ENCODE measurements around the gene KDM2B. TPM values are rescaled to one million over a fixed set of nuclear protein-coding genes. Genes with fewer than 3 reads are reported as not detected.

KDM2B gene
- total and polyA plus RNA-seq, 4 experiments from 2014 or later, result 7.7 to 101 (median 59.6) TPM

DNA sequence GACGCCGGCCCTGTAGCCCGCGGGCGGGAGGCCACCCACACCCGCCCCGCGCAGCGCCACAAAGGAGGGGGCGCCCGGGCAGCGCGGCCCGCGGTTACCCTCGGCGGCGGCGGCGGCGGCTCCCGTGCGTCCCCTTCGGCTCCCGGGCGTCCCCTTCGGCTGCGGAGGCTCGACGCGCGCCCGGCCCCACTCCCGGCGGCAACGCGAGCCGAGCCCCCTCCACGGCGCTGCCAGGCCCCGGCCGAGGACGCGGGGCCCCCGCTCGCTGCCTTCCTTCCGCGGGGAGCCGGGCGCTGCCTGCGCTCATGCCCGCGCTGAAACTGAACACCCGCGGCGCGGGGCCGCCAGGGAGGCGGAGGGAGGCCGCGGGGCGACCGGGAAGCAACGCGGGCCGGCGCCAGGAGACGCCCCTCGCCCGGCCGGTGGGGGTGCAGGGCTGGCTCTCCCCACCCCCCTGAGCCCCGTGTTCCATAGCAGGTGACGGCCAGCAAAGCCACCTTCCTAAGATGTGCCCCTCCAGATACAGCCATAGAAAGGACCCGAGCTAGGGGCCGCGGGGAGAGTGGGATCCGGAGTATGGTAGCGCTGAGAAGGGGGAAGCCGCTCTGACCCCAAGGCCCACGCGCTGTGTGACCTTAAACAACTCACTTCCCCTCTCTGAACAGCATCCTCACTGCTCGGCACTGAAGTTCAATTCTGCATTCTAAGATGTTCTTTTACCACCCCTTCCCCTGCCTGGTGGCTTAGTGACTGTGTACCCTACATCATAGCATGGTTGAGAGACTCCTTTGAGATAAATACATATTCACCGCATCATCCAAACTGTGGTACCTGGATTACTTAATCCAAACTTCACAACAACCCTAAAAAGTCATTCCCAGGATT is 42.8 kb downstream of the KDM2B start:
- H3K9me3 Mint-ChIP-seq, result no peaks in the 10 kb centered on the region
- peak overlapping the region; percentile 78 to 97 (median 94) for H3K27ac Mint-ChIP-seq
- H3K4me1 Mint-ChIP-seq, result peaks cover 27 to 63% (median 43%) of the 10 kb centered on the region in 4 donors

DNA sequence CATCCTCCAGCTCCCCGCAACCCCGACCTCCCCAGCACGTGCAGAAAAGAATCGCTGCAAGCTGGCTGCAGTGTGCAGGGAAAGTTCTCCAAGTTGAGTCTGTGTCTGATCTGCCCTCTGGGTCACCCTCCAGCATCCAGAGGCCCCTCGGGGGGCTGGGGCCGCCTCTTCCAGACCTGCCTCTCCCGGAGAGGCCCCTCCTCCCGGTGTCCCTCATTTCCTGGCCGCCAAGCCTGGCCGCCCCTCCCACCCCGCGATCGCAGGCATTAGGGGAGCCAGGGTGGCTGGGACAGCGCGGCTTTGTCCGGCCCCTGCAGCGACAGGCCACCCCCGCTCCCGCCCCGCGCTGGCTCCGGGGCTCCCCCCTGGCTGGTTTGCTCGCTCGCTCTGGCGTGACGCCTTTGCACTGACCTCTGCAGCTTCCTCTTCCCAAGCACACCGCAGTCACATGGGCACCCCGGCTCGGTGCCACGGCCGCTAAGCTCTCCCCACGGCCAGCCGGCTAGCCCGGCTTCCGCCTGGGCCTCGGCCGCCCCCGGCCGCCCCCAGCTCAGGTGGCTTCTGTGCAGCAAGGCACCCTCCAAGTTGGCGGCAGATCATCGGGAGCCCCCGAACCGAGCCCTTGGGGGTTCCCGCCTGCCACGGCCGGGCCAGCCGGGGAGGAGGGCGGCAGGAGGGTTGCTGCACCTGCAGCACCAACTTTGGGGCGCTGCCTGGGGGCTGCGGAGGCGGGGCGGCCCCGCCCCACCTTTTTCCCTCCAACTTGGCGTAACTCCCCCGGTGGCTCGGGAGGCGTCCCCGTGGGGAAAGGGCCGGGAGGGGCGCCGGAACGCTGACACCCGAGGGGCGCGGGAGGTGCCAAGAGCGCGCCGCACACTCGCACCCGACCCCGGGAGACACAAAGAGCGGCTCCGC is 43.7 kb downstream of the KDM2B start:
- Mint-ChIP-seq H3K4me1 (peaks cover 29 to 69% (median 48%) of the 10 kb centered on the region in 4 donors), H3K4me3 (peak overlapping the region; percentile 62 to 86 (median 82)), H3K9me3 (no peaks in the 10 kb centered on the region), H3K27me3 (no peaks in the 10 kb centered on the region), H3K36me3 (peaks cover 16 to 17% of the 10 kb centered on the region in 2 donors), H3K27ac (peak overlapping the region; percentile 95 to 99 (median 95))
- POLR2A ChIA-PET (ENCODE audit: partially characterized antibody), result interaction anchor here (0.7 to 3.4 kb wide), 15 partner anchors 9 to 270 kb away, joined by 3 to 22 read pairs (median 4); partner anchors contain the start of genes KDM2B, ORAI1, RNF34 and TMEM120B
- Histone ChIP-seq H3K9me3 (ENCODE audit: control insufficient read depth in 1 of 2, low read length in 2 of 2) (no peaks in the 10 kb centered on the region), H3K4me3 (ENCODE audit: low read length in 2 of 2) (peak overlapping the region; percentile 29 to 55), H3K36me3 (ENCODE audit: insufficient read depth, low read length) (no peaks in the 10 kb centered on the region), H3K27ac (ENCODE audit: low read depth, low read length) (peak overlapping the region; percentile 80), H3K27me3 (ENCODE audit: insufficient read depth, low read length) (no peaks in the 10 kb centered on the region), H3K4me1 (ENCODE audit: insufficient read depth, low read length) (peaks cover 57% of the 10 kb centered on the region)
- peak; percentile 46 to 75 (median 48) for DNase-seq
- CTCF ChIA-PET (ENCODE audit: partially characterized antibody), result interaction anchor here (0.7 to 1.6 kb wide), 8 partner anchors 12 to 654 kb away, joined by 3 to 6 read pairs (median 3); no protein-coding TSS in a partner anchor
- intact Hi-C loops (cut with micrococcal nuclease), result loop anchor here (2.0 to 5.0 kb wide), 3 partner anchors 36 to 135 kb away; partner anchors contain the start of gene KDM2B

More for the DNA sequence above, 42.8 kb downstream of the KDM2B start:
- no peaks in the 10 kb centered on the region for H3K27me3 ChIP-seq (ENCODE audit: insufficient read depth, low read length)
- peak overlapping the region; percentile 80 for H3K27ac ChIP-seq (ENCODE audit: low read depth, low read length)
- peaks cover 48% of the 10 kb centered on the region for H3K4me1 ChIP-seq (ENCODE audit: insufficient read depth, low read length)
- no peaks in the 10 kb centered on the region for H3K9me3 ChIP-seq (ENCODE audit: control insufficient read depth in 1 of 2, low read length in 2 of 2)
- Mint-ChIP-seq H3K36me3 (peaks cover 15 to 18% of the 10 kb centered on the region in 2 donors), H3K27me3 (no peaks in the 10 kb centered on the region), H3K4me3 (peak overlapping the region; percentile 85 to 93 (median 89))
- ChIA-PET POLR2A (ENCODE audit: partially characterized antibody) (interaction anchor here (0.7 to 3.4 kb wide), 9 partner anchors 11 to 175 kb away, joined by 3 to 22 read pairs (median 3); partner anchors contain the start of genes KDM2B, ORAI1, RNF34 and TMEM120B), CTCF (ENCODE audit: partially characterized antibody) (interaction anchor here (0.5 to 1.7 kb wide), 5 partner anchors 15 to 60 kb away, joined by 3 to 10 read pairs (median 3); no protein-coding TSS in a partner anchor)
- intact Hi-C loops (cut with micrococcal nuclease), result loop anchor here (2.0 to 5.0 kb wide), 3 partner anchors 37 to 134 kb away; partner anchors contain the start of gene KDM2B
- peak in 3 of 5 donors; percentile 40 to 47 (median 42) for DNase-seq
- no peaks in the 10 kb centered on the region for H3K36me3 ChIP-seq (ENCODE audit: insufficient read depth, low read length)
- peak overlapping the region; percentile 12 to 57 for H3K4me3 ChIP-seq (ENCODE audit: low read length in 2 of 2)

DNA sequence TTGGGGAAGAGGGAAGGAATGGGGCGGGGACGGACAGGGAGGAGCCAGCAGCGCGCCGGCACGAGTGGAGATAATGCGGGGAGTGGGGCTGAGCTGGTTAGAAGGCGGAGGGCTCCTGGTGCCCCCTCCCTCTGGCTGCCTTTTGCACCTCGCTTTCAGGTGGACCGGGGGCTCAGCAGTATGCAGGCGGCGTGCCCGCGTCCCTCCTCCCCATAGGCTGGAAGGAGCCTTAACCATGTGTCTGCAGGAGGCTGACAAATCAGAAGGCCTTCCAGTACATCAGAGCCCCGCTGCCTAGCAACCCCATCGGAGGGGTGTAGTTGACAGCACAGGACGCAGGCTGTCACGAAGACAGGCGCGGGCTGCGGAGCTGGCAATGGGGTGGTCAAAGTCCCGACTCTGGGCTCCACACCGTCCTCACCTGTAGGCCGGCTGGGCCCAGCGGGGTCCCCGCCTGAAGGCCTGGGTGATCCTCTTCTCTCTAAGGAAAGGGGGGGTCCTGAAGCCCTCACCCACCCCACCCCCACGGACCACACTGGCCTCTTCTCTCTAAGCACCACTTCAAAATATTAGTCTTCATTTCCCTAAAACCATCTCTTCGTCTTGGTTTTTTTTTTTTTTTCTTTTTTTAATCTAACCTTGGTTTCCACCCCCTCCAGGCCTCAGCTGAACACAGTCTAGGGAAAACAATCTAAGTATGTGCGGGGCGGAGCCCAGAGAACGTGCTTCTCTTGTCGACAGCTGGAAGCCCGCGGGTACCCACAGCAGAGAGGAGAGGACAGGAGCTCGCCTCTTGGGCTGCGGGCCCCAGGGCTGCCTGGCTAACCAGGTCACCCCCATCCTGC is 44.5 kb downstream of the KDM2B start:
- Mint-ChIP-seq H3K4me1 (peaks cover 36 to 75% (median 53%) of the 10 kb centered on the region in 4 donors), H3K9me3 (no peaks in the 10 kb centered on the region)
- intact Hi-C loops (cut with micrococcal nuclease), result loop anchor here (2.0 to 5.0 kb wide), 3 partner anchors 35 to 136 kb away; partner anchors contain the start of gene KDM2B

DNA sequence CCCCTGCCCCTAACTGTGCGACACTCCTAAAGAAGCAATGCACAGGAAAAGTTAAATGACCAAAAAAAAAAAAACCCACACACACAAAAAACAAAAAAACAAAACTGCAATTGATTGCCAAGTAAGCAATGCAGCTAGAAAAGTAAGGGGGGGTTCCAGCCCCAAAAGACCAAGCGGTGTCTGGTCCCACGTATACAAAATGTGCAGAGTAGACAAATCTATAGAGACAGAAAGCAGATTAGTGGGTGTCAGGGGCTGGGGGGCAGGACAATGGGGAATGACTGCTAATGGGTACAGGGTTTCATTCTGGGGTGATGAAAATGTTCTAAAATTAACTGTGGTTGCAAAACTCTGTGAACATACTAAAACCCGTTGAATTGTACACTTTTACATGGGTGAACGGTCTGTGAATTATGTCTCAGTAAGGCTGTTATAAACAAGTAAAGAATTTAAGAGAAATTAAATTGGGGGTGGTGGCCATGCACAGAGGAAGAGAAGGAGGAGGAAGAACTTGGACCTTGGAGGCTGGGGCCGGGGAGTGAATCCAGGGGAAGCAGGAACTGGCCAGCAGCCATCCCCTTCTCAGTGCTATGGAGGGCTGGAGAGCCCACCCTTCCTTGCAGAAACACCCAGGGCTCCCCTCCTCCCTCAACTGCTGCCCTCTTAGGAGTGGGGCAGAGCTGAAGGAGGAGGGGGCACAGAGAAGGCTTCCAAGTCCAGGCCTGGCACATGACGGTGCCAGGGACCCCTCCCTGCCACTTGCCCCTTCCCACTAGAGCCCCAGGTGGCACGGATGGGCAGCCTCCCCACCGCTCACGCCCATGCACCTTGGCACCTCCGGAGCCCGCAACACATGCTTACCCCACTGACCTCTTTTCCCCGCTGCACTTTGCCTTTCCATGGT is 45.4 kb downstream of the KDM2B start:
- Mint-ChIP-seq H3K27ac (peak overlapping the region; percentile 95 to 99 (median 98)), H3K36me3 (peaks cover 13 to 23% of the 10 kb centered on the region in 2 donors), H3K9me3 (no peaks in the 10 kb centered on the region), H3K4me3 (peak overlapping the region in 7 of 8 donors; percentile 67 to 85 (median 72)), H3K4me1 (peaks cover 45 to 84% (median 62%) of the 10 kb centered on the region in 4 donors), H3K27me3 (no peaks in the 10 kb centered on the region)
- Histone ChIP-seq H3K9me3 (ENCODE audit: control insufficient read depth in 1 of 2, low read length in 2 of 2) (no peaks in the 10 kb centered on the region), H3K27me3 (ENCODE audit: insufficient read depth, low read length) (no peaks in the 10 kb centered on the region), H3K36me3 (ENCODE audit: insufficient read depth, low read length) (no peaks in the 10 kb centered on the region), H3K27ac (ENCODE audit: low read depth, low read length) (peak overlapping the region; percentile 80), H3K4me1 (ENCODE audit: insufficient read depth, low read length) (peaks cover 75% of the 10 kb centered on the region), H3K4me3 (ENCODE audit: low read length in 2 of 2) (no peak overlapping the region)
- ChIA-PET POLR2A (ENCODE audit: partially characterized antibody) (interaction anchor here (0.5 to 3.4 kb wide), 8 partner anchors 44 to 569 kb away, joined by 3 to 22 read pairs (median 8); partner anchors contain the start of genes KDM2B, MORN3 and ORAI1), CTCF (ENCODE audit: partially characterized antibody) (interaction anchor here (1.5 to 1.6 kb wide), 2 partner anchors 36 to 41 kb away, joined by 5 read pairs; no protein-coding TSS in a partner anchor)
- DNase-seq, result peak in 1 of 5 donors; percentile 49
- intact Hi-C loops (cut with micrococcal nuclease), result loop anchor here (2.0 to 5.0 kb wide), 3 partner anchors 35 to 137 kb away; partner anchors contain the start of gene KDM2B

More for the DNA sequence above, 44.5 kb downstream of the KDM2B start:
- no peaks in the 10 kb centered on the region for H3K27me3 Mint-ChIP-seq
- peak overlapping the region; percentile 80 for H3K27ac ChIP-seq (ENCODE audit: low read depth, low read length)
- peaks cover 10 to 14% of the 10 kb centered on the region in 2 donors for H3K36me3 Mint-ChIP-seq
- peak; percentile 29 to 84 (median 62) for DNase-seq
- H3K4me3 ChIP-seq (ENCODE audit: low read length in 2 of 2), result peak overlapping the region; percentile 29 to 55
- H3K27ac Mint-ChIP-seq, result peak overlapping the region; percentile 95 to 99 (median 95)
- ChIA-PET CTCF (ENCODE audit: partially characterized antibody) (interaction anchor here (0.7 to 1.6 kb wide), 8 partner anchors 13 to 655 kb away, joined by 3 to 6 read pairs (median 3); no protein-coding TSS in a partner anchor), POLR2A (ENCODE audit: partially characterized antibody) (interaction anchor here (0.7 to 3.4 kb wide), 14 partner anchors 9 to 271 kb away, joined by 3 to 22 read pairs (median 4); partner anchors contain the start of genes KDM2B, ORAI1, RNF34 and TMEM120B)
- no peaks in the 10 kb centered on the region for H3K9me3 ChIP-seq (ENCODE audit: control insufficient read depth in 1 of 2, low read length in 2 of 2)
- peak overlapping the region; percentile 62 to 86 (median 82) for H3K4me3 Mint-ChIP-seq
- no peaks in the 10 kb centered on the region for H3K36me3 ChIP-seq (ENCODE audit: insufficient read depth, low read length)
- H3K4me1 ChIP-seq (ENCODE audit: insufficient read depth, low read length), result peaks cover 66% of the 10 kb centered on the region
- H3K27me3 ChIP-seq (ENCODE audit: insufficient read depth, low read length), result no peaks in the 10 kb centered on the region

- Histone ChIP-seq H3K27ac (ENCODE audit: low read depth, low read length) (peak overlapping the region; percentile 80), H3K36me3 (ENCODE audit: insufficient read depth, low read length) (no peaks in the 10 kb centered on the region), H3K4me1 (ENCODE audit: insufficient read depth, low read length) (peaks cover 81% of the 10 kb centered on the region), H3K9me3 (ENCODE audit: control insufficient read depth in 1 of 2, low read length in 2 of 2) (no peaks in the 10 kb centered on the region), H3K4me3 (ENCODE audit: low read length in 2 of 2) (peak overlapping the region in 1 of 2 donors; percentile 19), H3K27me3 (ENCODE audit: insufficient read depth, low read length) (no peaks in the 10 kb centered on the region)
- H3K4me3 Mint-ChIP-seq, result peak overlapping the region; percentile 2 to 82 (median 72)
- H3K4me1 Mint-ChIP-seq, result peaks cover 41 to 79% (median 60%) of the 10 kb centered on the region in 4 donors
- H3K27ac Mint-ChIP-seq, result peak overlapping the region; percentile 95 to 99 (median 98)
- ChIA-PET POLR2A (ENCODE audit: partially characterized antibody) (interaction anchor here (0.5 to 3.4 kb wide), 5 partner anchors 92 to 570 kb away, joined by 3 to 22 read pairs (median 3); partner anchors contain the start of genes MORN3 and ORAI1), CTCF (ENCODE audit: partially characterized antibody) (interaction anchor here (1.1 to 1.5 kb wide), 2 partner anchors 32 to 40 kb away, joined by 5 to 6 read pairs; no protein-coding TSS in a partner anchor)
- peaks cover 0 to under 1% (median 0%) of the 10 kb centered on the region in 8 donors for H3K9me3 Mint-ChIP-seq
- peak; percentile 75 to 96 (median 81) for DNase-seq
- intact Hi-C loops (cut with micrococcal nuclease), result loop anchor here (1.0 to 5.0 kb wide), 3 partner anchors 48 to 138 kb away; partner anchors contain the start of gene KDM2B
- no peaks in the 10 kb centered on the region for H3K27me3 Mint-ChIP-seq
- peaks cover 14 to 20% of the 10 kb centered on the region in 2 donors for H3K36me3 Mint-ChIP-seq
Measured at GRCh38 chr12:121534495-121535148, 46.2 kb downstream of the KDM2B start.
